Liver (tissue), 9 donors: ENCODE data around the gene SATB2. TPM values are rescaled to one million over a fixed set of nuclear protein-coding genes. Genes with fewer than 3 reads are reported as not detected.

Source experiments
- DNase-seq: peaks from one replicate; pipeline ENCODE4 v3.0.0-alpha.2; 2017; ENCODE audit warnings: low spot score
- H3K27ac ChIP-seq, 2 donors: one replicate each; pipeline ENCODE4 v1.7.0; 2013; ENCODE audit warnings: inconsistent platforms in 2 of 2, low read length in 2 of 2, control low read depth in 1 of 2, low read depth in 1 of 2, mild to moderate bottlenecking in 1 of 2
- H3K27me3 ChIP-seq, 4 donors: one replicate each; pipeline versions ENCODE4 v1.6.1 to v1.7.0; 2013; ENCODE audit warnings: low read length in 3 of 4, inconsistent platforms in 1 of 4, mild to moderate bottlenecking in 1 of 4, moderate library complexity in 1 of 4; ENCODE audit not compliant: control insufficient read depth in 4 of 4, insufficient read depth in 4 of 4
- H3K36me3 ChIP-seq, 4 donors: one replicate each; pipeline versions ENCODE4 v1.6.1 to v1.7.0; 2013; ENCODE audit warnings: low read length in 3 of 4, mild to moderate bottlenecking in 3 of 4, low read depth in 1 of 4, moderate library complexity in 1 of 4; ENCODE audit not compliant: control insufficient read depth in 4 of 4, insufficient read depth in 3 of 4
- H3K4me1 ChIP-seq, 4 donors: one replicate each; pipeline versions ENCODE4 v1.6.1 to v1.7.0; 2013; ENCODE audit warnings: low read length in 3 of 4, mild to moderate bottlenecking in 3 of 4, moderate library complexity in 1 of 4; ENCODE audit not compliant: control insufficient read depth in 4 of 4, insufficient read depth in 4 of 4
- H3K4me3 ChIP-seq, 3 donors: one replicate each; pipeline versions ENCODE4 v1.6.1 to v1.7.0; 2013; ENCODE audit warnings: low read length in 3 of 3, control low read depth in 1 of 3, low read depth in 1 of 3, mild to moderate bottlenecking in 1 of 3
- H3K9ac ChIP-seq, 2 donors: one replicate each; pipeline ENCODE4 v1.7.0; 2013; ENCODE audit warnings: low read length in 2 of 2, mild to moderate bottlenecking in 2 of 2, moderate library complexity in 2 of 2, control low read depth in 1 of 2, low read depth in 1 of 2
- H3K9me3 ChIP-seq, 4 donors: one replicate each; pipeline versions ENCODE4 v1.6.1 to v1.7.0; 2013; ENCODE audit warnings: low read length in 3 of 4; ENCODE audit not compliant: control insufficient read depth in 4 of 4
- CTCF ChIP-seq: fragments of 150-350 bp; IDR thresholded peaks from 2 replicates; pipeline ENCODE4 v1.5.1; 2017; ENCODE audit warnings: improper control_type of control experiment, low read depth, low read length; ENCODE audit not compliant: missing input control
- EGR1 ChIP-seq, 2 donors: IDR thresholded peaks; 2 replicates each; pipeline ENCODE4 v1.6.1; 2016 to 2018; ENCODE audit warnings: antibody characterized with exemption in 2 of 2, low read depth in 2 of 2
- FOXA1 ChIP-seq: IDR thresholded peaks from 2 replicates; pipeline ENCODE4 v1.6.1; 2016; ENCODE audit warnings: antibody characterized with exemption
- FOXA2 ChIP-seq: IDR thresholded peaks from 2 replicates; pipeline ENCODE4 v1.6.1; 2016; ENCODE audit warnings: antibody characterized with exemption
- GABPA ChIP-seq, 2 donors: IDR thresholded peaks in 1 of 2; conservative IDR thresholded peaks in 1 of 2; 2 replicates each; pipeline ENCODE4 v1.6.1; 2016; ENCODE audit warnings: antibody characterized with exemption in 2 of 2, mild to moderate bottlenecking in 1 of 2, moderate library complexity in 1 of 2
- HNF4A ChIP-seq, 2 donors: conservative IDR thresholded peaks; 2 replicates each; pipeline ENCODE4 v1.6.1; 2016; ENCODE audit warnings: antibody characterized with exemption in 2 of 2, mild to moderate bottlenecking in 2 of 2
- HNF4G ChIP-seq: IDR thresholded peaks from 2 replicates; pipeline ENCODE4 v1.6.1; 2016; ENCODE audit warnings: antibody characterized with exemption
- JUND ChIP-seq, 2 donors: IDR thresholded peaks; 2 replicates each; pipeline ENCODE4 v1.6.1; 2016; ENCODE audit warnings: antibody characterized with exemption in 2 of 2
- NR2F2 ChIP-seq: IDR thresholded peaks from 2 replicates; pipeline ENCODE4 v1.6.1; 2016; ENCODE audit warnings: antibody characterized with exemption
- REST ChIP-seq: IDR thresholded peaks from 2 replicates; pipeline ENCODE4 v1.6.1; 2016; ENCODE audit warnings: antibody characterized with exemption, mild to moderate bottlenecking
- RXRA ChIP-seq, 2 donors: IDR thresholded peaks; 2 replicates each; pipeline ENCODE4 v1.6.1; 2017 to 2018; ENCODE audit warnings: antibody characterized with exemption in 2 of 2, mild to moderate bottlenecking in 1 of 2
- SP1 ChIP-seq: IDR thresholded peaks from 2 replicates; pipeline ENCODE4 v1.6.1; 2018; ENCODE audit warnings: antibody characterized with exemption, mild to moderate bottlenecking
- YY1 ChIP-seq: IDR thresholded peaks from 2 replicates; pipeline ENCODE4 v1.6.1; 2016; ENCODE audit warnings: antibody characterized with exemption, mild to moderate bottlenecking
- ZBTB33 ChIP-seq: IDR thresholded peaks from 2 replicates; pipeline ENCODE4 v1.6.1; 2016; ENCODE audit warnings: antibody characterized with exemption
- WGBS: extraction: QIAGEN DNeasy Blood & Tissue Kit; methylation state at CpG from one replicate; pipeline ENCODE4 v1.1.7; 2013; 5-methylcytosine and 5-hydroxymethylcytosine counted together
- polyA plus RNA-seq, 2 donors: library from polyadenylated mRNA; stranded (reverse) in 1 of 2; unstranded in 1 of 2; fragments of 200-250 nt in 1 of 2; fragments of >200 nt in 1 of 2; fragmentation: Nextera tagmentation in 1 of 2; extraction: Ambion mirVana in 1 of 2; gene quantifications; one replicate each; pipeline versions ENCODE4 v1.2.1 to v1.2.3, GENCODE V29; 2013 to 2015
- total RNA-seq, 2 donors: library from RNA; depleted of rRNA; stranded (reverse); fragments of >200 nt; gene quantifications; one replicate each; pipeline ENCODE4 v1.2.3, GENCODE V29; 2014
- TF ChIP-seq, protein P1 (sequence below): IDR thresholded peaks from 2 replicates; pipeline ENCODE4 v1.6.1; 2016; ENCODE audit warnings: antibody characterized with exemption
- TF ChIP-seq, protein P2 (sequence below): IDR thresholded peaks from 2 replicates; pipeline ENCODE4 v1.6.1; 2016; ENCODE audit warnings: antibody characterized with exemption
- donor health status: healthy.
- donor health status: healthy.
- donor health status: healthy.
- donor health status: healthy.
- donor health status: healthy.

The SATB2 gene
- total and polyA plus RNA-seq, 4 donors, result 0.19 to 2.3 (median 0.91) TPM

DNA sequence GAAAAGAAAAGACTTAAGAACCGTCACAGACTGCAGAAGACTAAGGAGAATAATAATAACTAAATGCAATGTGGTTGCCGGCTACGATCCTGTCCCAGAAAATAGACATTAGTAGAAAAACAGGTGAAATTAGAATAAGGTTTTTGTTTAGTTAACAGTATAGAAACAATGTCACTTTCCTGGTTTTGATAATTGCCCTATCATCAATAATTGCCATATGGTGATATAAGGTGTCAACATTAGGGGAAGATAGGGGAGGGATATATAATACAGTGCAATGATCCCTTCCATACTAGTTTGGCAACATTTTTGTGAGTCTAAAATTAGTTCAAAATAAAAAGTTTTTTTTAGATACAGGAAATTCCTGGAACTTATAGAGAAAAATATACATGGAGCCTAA, 144.8 kb downstream of the SATB2 start:
- WGBS, result 93% methylated on average over 3 of the region's 3 CpGs
- no peak for TF ChIP-seq NR2F2
- no peak for TF ChIP-seq HNF4G
- no peak for TF ChIP-seq YY1
- no peak for TF ChIP-seq SP1
- no peak for TF ChIP-seq FOXA2
- no peak for TF ChIP-seq FOXA1
- TF ChIP-seq, protein P1, sequence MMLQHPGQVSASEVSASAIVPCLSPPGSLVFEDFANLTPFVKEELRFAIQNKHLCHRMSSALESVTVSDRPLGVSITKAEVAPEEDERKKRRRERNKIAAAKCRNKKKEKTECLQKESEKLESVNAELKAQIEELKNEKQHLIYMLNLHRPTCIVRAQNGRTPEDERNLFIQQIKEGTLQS, result no peak
- TF ChIP-seq, protein P2, sequence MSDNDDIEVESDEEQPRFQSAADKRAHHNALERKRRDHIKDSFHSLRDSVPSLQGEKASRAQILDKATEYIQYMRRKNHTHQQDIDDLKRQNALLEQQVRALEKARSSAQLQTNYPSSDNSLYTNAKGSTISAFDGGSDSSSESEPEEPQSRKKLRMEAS, result no peak
- no peak for TF ChIP-seq RXRA (IDR thresholded peaks at IDR 0.05)
- no peak for TF ChIP-seq GABPA (IDR thresholded peaks at IDR 0.05 in 1 of 2, conservative IDR thresholded peaks at IDR 0.05 in 1 of 2)
- no peak for TF ChIP-seq JUND (IDR thresholded peaks at IDR 0.05)
- TF ChIP-seq CTCF, result no peak
- TF ChIP-seq HNF4A (conservative IDR thresholded peaks at IDR 0.05), result no peak
- no peak for TF ChIP-seq EGR1 (IDR thresholded peaks at IDR 0.05; ENCODE audit: low read depth in 2 of 2)
- no peak for TF ChIP-seq REST
- no peak for DNase-seq

GRCh38 chr2:199310771-199311585, 146.8 kb downstream of the SATB2 start:
- TF ChIP-seq ZBTB33 (no peak), FOXA2 (no peak), GABPA (IDR thresholded peaks at IDR 0.05 in 1 of 2, conservative IDR thresholded peaks at IDR 0.05 in 1 of 2) (no peak), HNF4G (no peak)
- Histone ChIP-seq H3K9ac (no peak overlapping the region), H3K4me1 (no peaks in the 10 kb centered on the region), H3K9me3 (no peaks in the 10 kb centered on the region), H3K36me3 (peaks cover 0 to 2% (median 0%) of the 10 kb centered on the region in 4 donors), H3K27me3 (no peaks in the 10 kb centered on the region), H3K27ac (no peak overlapping the region), H3K4me3 (no peak overlapping the region)
- no peak for DNase-seq
- 92% methylated on average over 7 of the region's 7 CpGs for WGBS

More for the DNA sequence above, 144.8 kb downstream of the SATB2 start:
- no peaks in the 10 kb centered on the region for H3K36me3 ChIP-seq
- H3K4me3 ChIP-seq, result no peak overlapping the region
- H3K4me1 ChIP-seq, result no peaks in the 10 kb centered on the region
- no peak overlapping the region for H3K9ac ChIP-seq
- no peak overlapping the region for H3K27ac ChIP-seq
- no peaks in the 10 kb centered on the region for H3K9me3 ChIP-seq
- H3K27me3 ChIP-seq, result no peaks in the 10 kb centered on the region
